Small intestine (tissue), 7 donors: Measurements from ENCODE around the gene ZNF524. TPM values are rescaled to one million over a fixed set of nuclear protein-coding genes. Genes with fewer than 3 reads are reported as not detected.

Experiments
- DNase-seq, 2 donors: peaks; one replicate each; pipeline versions ENCODE4 v3.0.0 to v3.0.0-alpha.2; 2013
- FAIRE-seq: peaks from 2 replicates; lab custom pipeline; 2012; peaks lifted over from hg19 to GRCh38; lab: Jason Lieb, UNC
- H3K27ac ChIP-seq, 3 donors: one replicate each; pipeline ENCODE4 v1.5.1; 2013; ENCODE audit warnings: low read length in 2 of 3, mild to moderate bottlenecking in 2 of 3, control low read depth in 1 of 3, inconsistent platforms in 1 of 3, low read depth in 1 of 3, moderate library complexity in 1 of 3
- H3K27me3 ChIP-seq, 3 donors: one replicate each; pipeline ENCODE4 v1.6.1; 2013; ENCODE audit warnings: low read length in 3 of 3, inconsistent platforms in 1 of 3; ENCODE audit not compliant: control insufficient read depth in 3 of 3, insufficient read depth in 3 of 3
- H3K36me3 ChIP-seq, 3 donors: one replicate each; pipeline ENCODE4 v1.6.1; 2013; ENCODE audit warnings: low read length in 3 of 3, inconsistent platforms in 1 of 3, low read depth in 1 of 3, mild to moderate bottlenecking in 1 of 3, moderate library complexity in 1 of 3; ENCODE audit not compliant: control insufficient read depth in 3 of 3, insufficient read depth in 2 of 3
- H3K4me1 ChIP-seq, 3 donors: one replicate each; pipeline ENCODE4 v1.6.1; 2013; ENCODE audit warnings: low read length in 2 of 3, inconsistent platforms in 1 of 3, low read depth in 1 of 3, mild to moderate bottlenecking in 1 of 3, moderate library complexity in 1 of 3; ENCODE audit not compliant: control insufficient read depth in 3 of 3, insufficient read depth in 2 of 3
- H3K4me3 ChIP-seq, 3 donors: one replicate each; pipeline ENCODE4 v1.5.1; 2013; ENCODE audit warnings: low read length in 3 of 3, control low read depth in 1 of 3, inconsistent platforms in 1 of 3, low read depth in 1 of 3, mild to moderate bottlenecking in 1 of 3, moderate library complexity in 1 of 3
- H3K9me3 ChIP-seq, 2 donors: one replicate each; pipeline ENCODE4 v1.6.1; 2013; ENCODE audit warnings: low read depth in 1 of 2, low read length in 1 of 2; ENCODE audit not compliant: control insufficient read depth in 2 of 2, insufficient read depth in 1 of 2
- WGBS, 3 donors: extraction: QIAGEN DNeasy Blood & Tissue Kit; methylation state at CpG; one replicate each; pipeline ENCODE4 v1.1.7; 2013; 5-methylcytosine and 5-hydroxymethylcytosine counted together
- polyA plus RNA-seq, 4 donors: library from polyadenylated mRNA; stranded (reverse) in 3 of 4; unstranded in 1 of 4; fragments of 200-250 nt in 3 of 4; fragments of 120-200 nt in 1 of 4; gene quantifications; one replicate each; pipeline versions ENCODE4 v1.2.1 to v1.2.3, GENCODE V29; 2013
- donor health status: healthy with polysubstance abuse.
- donor health status: control.
- donor health status: control.
- donor health status: Bipolar disorder and iron deficiency.
- donor health status: healthy.

ZNF524 gene
- polyA plus RNA-seq, 4 donors = 23.2 to 63.5 (median 45.7) TPM

- no peaks in the 10 kb centered on the region for H3K27me3 ChIP-seq
- H3K4me3 ChIP-seq = no peak overlapping the region
- no peaks in the 10 kb centered on the region for H3K9me3 ChIP-seq
- WGBS, 3 donors = 97 to 98% (median 98%) methylated on average over 72 to 98 of the region's 98 CpGs
- H3K36me3 ChIP-seq = peaks cover 3 to 54% (median 11%) of the 10 kb centered on the region in 3 donors
- FAIRE-seq = no peak
- no peak overlapping the region for H3K27ac ChIP-seq
- no peaks in the 10 kb centered on the region for H3K4me1 ChIP-seq
- no peak for DNase-seq
Observed at GRCh38 chr19:55614711-55615542, 14.8 kb downstream of the ZNF524 start.

GRCh38 chr19:55615543-55616394, 15.7 kb downstream of the ZNF524 start:
- Histone ChIP-seq H3K4me3 (no peak overlapping the region), H3K4me1 (no peaks in the 10 kb centered on the region), H3K27me3 (no peaks in the 10 kb centered on the region), H3K9me3 (no peaks in the 10 kb centered on the region), H3K27ac (no peak overlapping the region), H3K36me3 (peaks cover 3 to 54% (median 11%) of the 10 kb centered on the region in 3 donors)
- 97 to 98% (median 98%) methylated on average over 74 to 88 of the region's 88 CpGs for WGBS, 3 donors
- DNase-seq (no peak), FAIRE-seq (no peak)

GRCh38 chr19:55616395-55616875, 16.3 kb downstream of the ZNF524 start:
- WGBS, 3 donors = 97 to 98% (median 98%) methylated on average over 31 to 38 of the region's 38 CpGs
- no peak for FAIRE-seq
- Histone ChIP-seq H3K4me3 (no peak overlapping the region), H3K9me3 (no peaks in the 10 kb centered on the region), H3K27ac (no peak overlapping the region), H3K36me3 (peaks cover 3 to 54% (median 11%) of the 10 kb centered on the region in 3 donors), H3K27me3 (no peaks in the 10 kb centered on the region), H3K4me1 (no peaks in the 10 kb centered on the region)
- DNase-seq = no peak

- no peak overlapping the region for H3K4me3 ChIP-seq
- FAIRE-seq (no peak), DNase-seq (no peak)
- no peak overlapping the region for H3K27ac ChIP-seq
- H3K36me3 ChIP-seq = peaks cover 3 to 57% (median 11%) of the 10 kb centered on the region in 3 donors
- H3K9me3 ChIP-seq = no peaks in the 10 kb centered on the region
- 89 to 97% (median 90%) methylated on average over 8 of the region's 8 CpGs for WGBS, 3 donors
- no peaks in the 10 kb centered on the region for H3K4me1 ChIP-seq
- no peaks in the 10 kb centered on the region for H3K27me3 ChIP-seq
Observed at GRCh38 chr19:55617426-55617825, 17.3 kb downstream of the ZNF524 start.

- H3K27me3 ChIP-seq = no peaks in the 10 kb centered on the region
- H3K36me3 ChIP-seq = peaks cover 3 to 63% (median 10%) of the 10 kb centered on the region in 3 donors
- no peak overlapping the region for H3K4me3 ChIP-seq
- no peak overlapping the region for H3K27ac ChIP-seq
- DNase-seq (no peak), FAIRE-seq (no peak)
- peaks cover 0 to under 1% (median 0%) of the 10 kb centered on the region in 3 donors for H3K4me1 ChIP-seq
- H3K9me3 ChIP-seq = no peaks in the 10 kb centered on the region
- WGBS, 3 donors = 81 to 90% (median 81%) methylated on average over 7 of the region's 7 CpGs
Observed at GRCh38 chr19:55618426-55618825, 18.3 kb downstream of the ZNF524 start.

GRCh38 chr19:55619286-55619685, 19.2 kb downstream of the ZNF524 start:
- WGBS, 3 donors = 73 to 97% (median 91%) methylated on average over 3 of the region's 3 CpGs
- DNase-seq (no peak), FAIRE-seq (no peak)
- peaks cover 3 to 61% (median 9%) of the 10 kb centered on the region in 3 donors for H3K36me3 ChIP-seq
- H3K9me3 ChIP-seq = no peaks in the 10 kb centered on the region
- no peak overlapping the region for H3K27ac ChIP-seq
- H3K4me1 ChIP-seq = peaks cover 0 to 6% (median 0%) of the 10 kb centered on the region in 3 donors
- no peak overlapping the region for H3K4me3 ChIP-seq
- H3K27me3 ChIP-seq = no peaks in the 10 kb centered on the region

GRCh38 chr19:55620410-55621204, 20.5 kb downstream of the ZNF524 start:
- H3K36me3 ChIP-seq = peaks cover 3 to 53% (median 7%) of the 10 kb centered on the region in 3 donors

More at GRCh38 chr19:55620410-55621204, 20.5 kb downstream of the ZNF524 start:
- DNase-seq (no peak), FAIRE-seq (no peak)
- H3K9me3 ChIP-seq = no peaks in the 10 kb centered on the region
- no peak overlapping the region for H3K27ac ChIP-seq
- no peaks in the 10 kb centered on the region for H3K27me3 ChIP-seq
- H3K4me3 ChIP-seq = no peak overlapping the region
- peaks cover 4 to 13% (median 5%) of the 10 kb centered on the region in 3 donors for H3K4me1 ChIP-seq
- 88 to 96% (median 90%) methylated on average over 12 of the region's 12 CpGs for WGBS, 3 donors
